ENCODE data around the gene SH2D1B.

The SH2D1B gene

DNA sequence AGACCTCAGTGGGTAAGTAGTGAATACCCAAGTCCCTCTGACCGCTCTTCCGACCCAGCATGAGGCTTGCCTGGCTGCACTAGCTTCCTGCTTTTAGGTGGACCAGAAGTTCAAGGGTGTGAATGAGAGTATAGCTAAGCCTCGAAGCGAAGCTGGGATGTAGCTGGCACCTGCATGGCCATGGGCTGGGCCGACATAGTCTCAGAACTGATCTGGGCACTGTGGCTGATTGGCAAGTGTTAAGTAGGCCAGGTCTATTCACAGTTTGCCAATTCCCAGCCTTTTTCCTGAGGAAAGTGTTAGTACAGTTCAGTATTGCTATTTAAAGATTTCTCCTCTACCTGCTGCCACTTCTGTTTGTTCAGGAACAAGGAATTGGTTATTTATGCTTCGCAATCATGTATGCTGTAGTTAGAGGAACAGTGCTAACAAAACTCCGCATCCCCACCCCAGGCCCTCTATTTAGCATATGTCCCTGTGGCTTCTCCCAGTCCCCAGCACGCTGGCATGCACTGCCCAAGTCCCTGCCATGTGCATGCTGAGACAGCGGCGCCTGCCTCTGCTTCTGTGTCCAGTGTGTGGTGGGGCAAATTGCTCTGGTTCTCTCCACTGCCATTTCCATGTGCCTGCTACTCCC, 51.6 kb downstream of the SH2D1B start:
- no peak for TF ChIP-seq ZBTB7A (IDR thresholded peaks at IDR 0.05; ENCODE audit: low read depth)
- TF ChIP-seq EGR1 (IDR thresholded peaks at IDR 0.05) = no peak
- TF ChIP-seq, protein P1, sequence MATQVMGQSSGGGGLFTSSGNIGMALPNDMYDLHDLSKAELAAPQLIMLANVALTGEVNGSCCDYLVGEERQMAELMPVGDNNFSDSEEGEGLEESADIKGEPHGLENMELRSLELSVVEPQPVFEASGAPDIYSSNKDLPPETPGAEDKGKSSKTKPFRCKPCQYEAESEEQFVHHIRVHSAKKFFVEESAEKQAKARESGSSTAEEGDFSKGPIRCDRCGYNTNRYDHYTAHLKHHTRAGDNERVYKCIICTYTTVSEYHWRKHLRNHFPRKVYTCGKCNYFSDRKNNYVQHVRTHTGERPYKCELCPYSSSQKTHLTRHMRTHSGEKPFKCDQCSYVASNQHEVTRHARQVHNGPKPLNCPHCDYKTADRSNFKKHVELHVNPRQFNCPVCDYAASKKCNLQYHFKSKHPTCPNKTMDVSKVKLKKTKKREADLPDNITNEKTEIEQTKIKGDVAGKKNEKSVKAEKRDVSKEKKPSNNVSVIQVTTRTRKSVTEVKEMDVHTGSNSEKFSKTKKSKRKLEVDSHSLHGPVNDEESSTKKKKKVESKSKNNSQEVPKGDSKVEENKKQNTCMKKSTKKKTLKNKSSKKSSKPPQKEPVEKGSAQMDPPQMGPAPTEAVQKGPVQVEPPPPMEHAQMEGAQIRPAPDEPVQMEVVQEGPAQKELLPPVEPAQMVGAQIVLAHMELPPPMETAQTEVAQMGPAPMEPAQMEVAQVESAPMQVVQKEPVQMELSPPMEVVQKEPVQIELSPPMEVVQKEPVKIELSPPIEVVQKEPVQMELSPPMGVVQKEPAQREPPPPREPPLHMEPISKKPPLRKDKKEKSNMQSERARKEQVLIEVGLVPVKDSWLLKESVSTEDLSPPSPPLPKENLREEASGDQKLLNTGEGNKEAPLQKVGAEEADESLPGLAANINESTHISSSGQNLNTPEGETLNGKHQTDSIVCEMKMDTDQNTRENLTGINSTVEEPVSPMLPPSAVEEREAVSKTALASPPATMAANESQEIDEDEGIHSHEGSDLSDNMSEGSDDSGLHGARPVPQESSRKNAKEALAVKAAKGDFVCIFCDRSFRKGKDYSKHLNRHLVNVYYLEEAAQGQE (IDR thresholded peaks at IDR 0.05; ENCODE audit: low read depth) = no peak
- TF ChIP-seq RAD21 (IDR thresholded peaks at IDR 0.05; ENCODE audit: low read depth) = no peak
- TF ChIP-seq, protein P2, sequence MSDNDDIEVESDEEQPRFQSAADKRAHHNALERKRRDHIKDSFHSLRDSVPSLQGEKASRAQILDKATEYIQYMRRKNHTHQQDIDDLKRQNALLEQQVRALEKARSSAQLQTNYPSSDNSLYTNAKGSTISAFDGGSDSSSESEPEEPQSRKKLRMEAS (IDR thresholded peaks at IDR 0.05) = no peak
- no peak for TF ChIP-seq FOXM1 (IDR thresholded peaks at IDR 0.05; ENCODE audit: borderline replicate concordance, low read depth)
- TF ChIP-seq CREB1 (IDR thresholded peaks at IDR 0.05; ENCODE audit: low read depth) = no peak
- TF ChIP-seq NFIC (IDR thresholded peaks at IDR 0.05) = no peak
- no peak for TF ChIP-seq TCF12 (IDR thresholded peaks at IDR 0.05; ENCODE audit: low read depth)
- no peak for TF ChIP-seq YY1 (IDR thresholded peaks at IDR 0.05; ENCODE audit: low read depth)
- TF ChIP-seq EP300 (IDR thresholded peaks at IDR 0.05; ENCODE audit: borderline replicate concordance) = no peak
- no peak for TF ChIP-seq CEBPB (IDR thresholded peaks at IDR 0.05)
- TF ChIP-seq TEAD4 (IDR thresholded peaks at IDR 0.05) = no peak
- TF ChIP-seq, protein P3, sequence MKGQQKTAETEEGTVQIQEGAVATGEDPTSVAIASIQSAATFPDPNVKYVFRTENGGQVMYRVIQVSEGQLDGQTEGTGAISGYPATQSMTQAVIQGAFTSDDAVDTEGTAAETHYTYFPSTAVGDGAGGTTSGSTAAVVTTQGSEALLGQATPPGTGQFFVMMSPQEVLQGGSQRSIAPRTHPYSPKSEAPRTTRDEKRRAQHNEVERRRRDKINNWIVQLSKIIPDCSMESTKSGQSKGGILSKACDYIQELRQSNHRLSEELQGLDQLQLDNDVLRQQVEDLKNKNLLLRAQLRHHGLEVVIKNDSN (IDR thresholded peaks at IDR 0.05) = no peak
- TF ChIP-seq TAF1 (IDR thresholded peaks at IDR 0.05; ENCODE audit: low read depth) = no peak

DNA sequence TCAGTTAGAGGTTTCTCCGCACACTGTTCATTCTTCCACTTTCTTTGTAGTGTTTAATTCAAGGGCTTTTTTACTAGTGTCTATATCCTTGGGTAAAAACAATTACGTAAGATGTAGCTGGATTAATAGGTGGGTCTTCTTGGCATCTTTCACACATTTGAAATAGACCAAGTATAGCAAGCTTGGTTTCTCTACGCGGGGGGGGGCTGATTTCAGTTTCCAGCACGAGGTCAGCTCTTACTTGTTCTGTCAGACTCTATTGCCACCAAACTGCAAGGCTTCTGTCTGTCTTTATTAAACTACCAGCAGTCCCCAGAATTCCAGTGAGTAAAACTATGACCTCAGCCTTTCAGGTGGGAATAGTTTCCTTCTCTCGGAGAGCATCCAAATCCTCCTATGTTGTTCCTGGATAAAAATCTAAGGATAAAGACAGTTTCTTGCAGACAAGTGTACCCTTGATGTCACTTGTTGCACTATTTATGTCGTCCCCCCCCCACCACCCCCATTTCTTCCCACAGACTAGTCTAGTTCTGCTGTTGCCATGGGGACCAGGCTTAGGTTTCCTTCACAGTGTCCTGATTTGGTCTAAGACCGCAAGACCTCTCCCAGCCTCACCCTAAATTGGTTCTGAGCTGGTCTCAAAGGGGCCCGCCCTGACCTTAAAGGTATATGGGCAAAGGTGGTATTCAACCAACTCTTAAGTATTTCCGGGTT, 52.3 kb downstream of the SH2D1B start:
- no peak for TF ChIP-seq CEBPB (IDR thresholded peaks at IDR 0.05)
- TF ChIP-seq EP300 (IDR thresholded peaks at IDR 0.05; ENCODE audit: borderline replicate concordance) = no peak
- no peak for TF ChIP-seq YY1 (IDR thresholded peaks at IDR 0.05; ENCODE audit: low read depth)
- TF ChIP-seq, protein P1 (IDR thresholded peaks at IDR 0.05; ENCODE audit: low read depth) = no peak
- TF ChIP-seq, protein P3 (IDR thresholded peaks at IDR 0.05) = no peak
- no peak for TF ChIP-seq TEAD4 (IDR thresholded peaks at IDR 0.05)
- TF ChIP-seq, protein P2 (IDR thresholded peaks at IDR 0.05) = no peak
- TF ChIP-seq RAD21 (IDR thresholded peaks at IDR 0.05; ENCODE audit: low read depth) = no peak
- no peak for TF ChIP-seq CREB1 (IDR thresholded peaks at IDR 0.05; ENCODE audit: low read depth)
- TF ChIP-seq TAF1 (IDR thresholded peaks at IDR 0.05; ENCODE audit: low read depth) = no peak
- no peak for TF ChIP-seq NFIC (IDR thresholded peaks at IDR 0.05)
- no peak for TF ChIP-seq TCF12 (IDR thresholded peaks at IDR 0.05; ENCODE audit: low read depth)
- TF ChIP-seq ZBTB7A (IDR thresholded peaks at IDR 0.05; ENCODE audit: low read depth) = no peak
- TF ChIP-seq FOXM1 (IDR thresholded peaks at IDR 0.05; ENCODE audit: borderline replicate concordance, low read depth) = no peak

DNA sequence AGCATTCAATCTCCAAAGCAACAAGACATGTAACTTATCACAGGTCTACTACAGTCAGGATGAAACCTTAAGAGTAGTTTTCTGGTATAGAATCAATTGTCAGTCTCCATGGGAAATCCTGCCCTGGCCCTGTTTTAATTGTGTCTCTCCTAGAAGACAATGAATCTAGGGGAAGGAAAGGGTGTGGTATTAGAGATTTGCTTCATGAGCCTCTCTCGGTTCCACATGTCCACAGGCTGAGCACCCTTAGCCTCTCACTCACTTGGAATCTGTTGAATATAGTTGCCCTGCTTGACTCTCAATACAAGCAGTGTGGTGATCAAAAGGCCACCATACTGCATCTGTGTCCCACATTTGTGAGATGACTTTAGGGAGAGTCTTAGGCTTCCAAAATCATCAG, 53.0 kb downstream of the SH2D1B start:
- TF ChIP-seq TEAD4 (IDR thresholded peaks at IDR 0.05) = no peak
- no peak for TF ChIP-seq RAD21 (IDR thresholded peaks at IDR 0.05; ENCODE audit: low read depth)
- TF ChIP-seq FOXM1 (IDR thresholded peaks at IDR 0.05; ENCODE audit: borderline replicate concordance, low read depth) = no peak
- TF ChIP-seq YY1 (IDR thresholded peaks at IDR 0.05; ENCODE audit: low read depth) = no peak
- TF ChIP-seq TAF1 (IDR thresholded peaks at IDR 0.05; ENCODE audit: low read depth) = no peak
- TF ChIP-seq ZBTB7A (IDR thresholded peaks at IDR 0.05; ENCODE audit: low read depth) = no peak
- TF ChIP-seq NFIC (IDR thresholded peaks at IDR 0.05) = no peak
- TF ChIP-seq EP300 (IDR thresholded peaks at IDR 0.05; ENCODE audit: borderline replicate concordance) = no peak
- TF ChIP-seq, protein P1 (IDR thresholded peaks at IDR 0.05; ENCODE audit: low read depth) = no peak
- TF ChIP-seq, protein P3 (IDR thresholded peaks at IDR 0.05) = no peak
- TF ChIP-seq CREB1 (IDR thresholded peaks at IDR 0.05; ENCODE audit: low read depth) = no peak
- no peak for TF ChIP-seq EGR1 (IDR thresholded peaks at IDR 0.05)
- TF ChIP-seq TCF12 (IDR thresholded peaks at IDR 0.05; ENCODE audit: low read depth) = no peak
- TF ChIP-seq CEBPB (IDR thresholded peaks at IDR 0.05) = no peak
